NCI-H748 treated with DMSO at 0.1 percent for 48 hours (cell line): Measurements from ENCODE around the gene TMC3.

Experiments used
- DNase-seq: peaks from one replicate; lab custom pipeline; 2025; lab: John Stamatoyannopoulos, UW

The TMC3 gene

DNA sequence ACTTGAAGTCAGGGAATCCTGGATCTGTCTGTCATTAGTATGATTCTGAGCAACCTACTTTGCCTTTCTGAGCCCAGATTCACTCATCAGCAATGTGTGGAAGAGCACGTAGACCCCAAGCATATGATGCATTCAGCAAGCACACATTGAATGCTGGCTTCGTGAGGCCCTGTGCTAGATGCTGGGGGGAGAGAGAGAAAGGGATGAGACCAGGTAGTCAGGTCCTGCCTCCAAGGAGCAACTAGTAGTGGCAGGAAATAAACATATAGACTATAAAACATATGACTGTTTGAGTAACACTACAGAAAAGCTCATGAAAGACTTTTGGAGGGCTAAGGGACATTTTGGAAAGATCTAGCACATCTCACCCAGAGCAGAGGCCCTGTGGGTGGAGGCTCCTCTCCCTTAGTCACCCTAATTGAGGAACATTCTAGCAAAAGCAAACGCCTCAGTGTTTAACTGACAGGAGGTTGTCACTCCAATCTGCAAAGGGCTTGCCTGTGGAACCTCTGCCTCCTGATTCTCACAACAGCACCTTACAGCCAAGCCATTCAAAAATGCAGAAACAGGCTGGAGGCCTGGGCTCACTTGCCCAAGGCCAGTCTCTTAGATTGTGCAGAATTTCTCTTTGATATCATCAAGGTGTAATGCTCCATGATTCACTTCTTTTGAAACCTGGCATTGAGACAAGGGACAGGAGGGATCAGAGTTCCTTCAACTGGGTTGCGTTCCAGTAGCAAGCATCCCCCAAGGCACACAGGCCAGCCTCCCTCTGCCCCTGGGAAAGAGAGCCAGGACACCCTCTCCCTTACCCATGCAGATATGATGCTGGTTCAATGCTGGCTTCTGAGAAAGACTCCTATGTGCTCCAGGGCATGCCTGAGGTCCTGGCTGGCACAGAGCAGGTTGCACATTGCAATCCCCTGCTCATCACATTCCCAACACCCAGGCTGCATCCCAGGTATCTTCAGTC is 76.1 kb downstream of the TMC3 start:
- DNase-seq: no peak

DNA sequence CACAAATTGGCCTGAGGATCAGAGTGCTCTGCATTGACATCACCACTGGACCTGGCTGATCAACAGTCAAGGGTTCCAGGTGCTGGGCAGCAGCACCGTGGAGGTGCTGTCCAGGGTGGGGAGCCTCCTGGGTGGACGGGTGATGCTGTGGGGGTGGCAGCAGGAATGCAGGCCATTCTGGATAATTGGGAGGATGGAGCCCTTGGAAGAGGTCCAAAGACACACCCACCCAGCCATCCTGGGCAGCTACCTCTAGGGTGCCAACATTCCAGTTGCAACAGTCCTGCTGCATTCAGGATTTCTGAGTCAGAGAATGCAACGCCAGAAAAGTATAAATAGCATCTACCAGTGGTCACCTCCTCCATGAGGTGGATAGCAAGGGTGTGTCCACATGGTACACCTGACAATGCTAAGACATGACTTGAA is 76.9 kb downstream of the TMC3 start:
- no peak for DNase-seq

DNA sequence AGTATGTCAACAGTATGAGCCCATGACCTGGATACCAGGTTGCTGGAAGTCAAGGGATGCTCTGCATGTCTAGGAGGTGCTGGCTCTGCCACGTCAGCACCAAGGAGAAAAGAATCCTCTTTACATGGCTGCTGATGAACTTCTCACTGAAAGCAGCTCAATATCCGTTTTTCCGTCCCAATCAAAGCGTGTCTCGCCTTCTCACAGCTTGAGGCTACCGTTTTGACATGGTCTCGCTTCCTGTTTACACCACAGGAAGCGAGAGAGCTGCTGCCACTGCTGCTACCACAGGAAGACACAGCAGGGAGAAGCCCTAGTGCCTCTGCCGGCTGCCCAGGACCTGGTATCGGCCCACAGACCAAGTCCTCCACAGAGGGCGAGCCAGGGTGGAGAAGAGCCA is 77.3 kb downstream of the TMC3 start:
- DNase-seq: no peak

DNA sequence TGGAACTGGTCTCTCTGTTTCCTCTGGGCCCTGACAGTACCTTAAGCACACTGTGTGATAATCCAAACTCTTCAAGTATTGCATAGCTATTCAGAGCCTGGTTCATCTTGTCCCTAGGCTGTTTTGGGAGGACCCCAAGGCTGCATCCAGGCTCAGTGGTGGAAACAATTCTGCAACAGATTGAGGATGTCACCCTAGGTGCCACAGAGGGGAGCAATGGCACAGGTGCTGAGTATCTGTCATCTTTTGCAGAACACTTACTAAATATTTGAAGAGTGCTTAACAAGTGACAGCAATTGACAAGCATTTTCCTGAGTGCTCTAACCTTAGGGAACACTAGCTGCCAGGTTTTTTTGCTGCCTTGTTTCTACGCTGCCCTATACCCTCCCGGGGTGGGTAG is 77.8 kb downstream of the TMC3 start:
- no peak for DNase-seq

DNA sequence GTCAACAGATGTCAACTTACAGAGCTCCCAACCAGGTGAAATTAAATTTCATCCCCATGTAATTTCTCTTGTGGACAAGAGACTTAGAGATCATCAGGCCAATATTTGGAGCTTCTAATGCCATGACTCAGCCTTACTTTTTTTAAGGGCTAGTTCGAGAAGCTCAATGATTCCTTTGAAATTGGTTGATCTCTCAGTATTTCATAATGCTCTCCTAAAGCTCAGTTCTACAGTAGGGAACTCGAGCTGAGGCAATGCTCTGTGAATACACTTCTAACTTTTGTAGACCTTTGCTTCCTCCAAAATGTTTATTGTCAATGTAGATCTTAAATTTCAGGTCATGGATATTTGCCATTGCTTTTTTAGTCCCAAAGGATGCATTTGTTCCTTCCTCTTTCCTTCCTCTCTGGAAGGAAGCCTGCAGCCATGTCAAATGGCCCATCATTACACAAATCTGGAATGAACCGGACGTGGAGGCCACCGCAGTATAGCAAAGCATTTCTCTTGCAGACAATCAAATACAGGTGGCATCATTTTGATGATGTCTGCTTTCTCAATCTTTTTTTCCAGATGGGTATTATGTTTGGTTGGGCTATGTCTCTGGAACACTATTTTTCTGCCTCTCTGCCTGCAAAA is 78.4 kb downstream of the TMC3 start:
- DNase-seq: no peak

DNA sequence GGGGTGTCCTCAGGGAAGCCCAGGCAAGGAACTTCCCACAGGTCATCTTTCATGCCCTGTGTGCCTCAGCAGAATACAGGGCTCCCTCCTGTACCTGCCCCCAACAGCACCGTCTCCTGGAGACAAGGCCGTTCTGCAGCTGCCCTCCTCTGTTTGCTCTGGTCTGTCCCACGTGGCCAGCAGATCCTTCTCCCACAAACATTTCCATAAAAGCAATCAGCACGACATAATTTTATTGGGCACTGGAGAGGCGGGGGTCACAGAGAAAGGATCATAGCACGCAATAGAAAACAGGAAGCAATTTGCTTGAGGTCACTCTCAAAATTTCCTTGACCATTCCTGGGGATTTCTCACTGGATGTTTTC is 79.5 kb downstream of the TMC3 start:
- DNase-seq: peak; percentile 9

DNA sequence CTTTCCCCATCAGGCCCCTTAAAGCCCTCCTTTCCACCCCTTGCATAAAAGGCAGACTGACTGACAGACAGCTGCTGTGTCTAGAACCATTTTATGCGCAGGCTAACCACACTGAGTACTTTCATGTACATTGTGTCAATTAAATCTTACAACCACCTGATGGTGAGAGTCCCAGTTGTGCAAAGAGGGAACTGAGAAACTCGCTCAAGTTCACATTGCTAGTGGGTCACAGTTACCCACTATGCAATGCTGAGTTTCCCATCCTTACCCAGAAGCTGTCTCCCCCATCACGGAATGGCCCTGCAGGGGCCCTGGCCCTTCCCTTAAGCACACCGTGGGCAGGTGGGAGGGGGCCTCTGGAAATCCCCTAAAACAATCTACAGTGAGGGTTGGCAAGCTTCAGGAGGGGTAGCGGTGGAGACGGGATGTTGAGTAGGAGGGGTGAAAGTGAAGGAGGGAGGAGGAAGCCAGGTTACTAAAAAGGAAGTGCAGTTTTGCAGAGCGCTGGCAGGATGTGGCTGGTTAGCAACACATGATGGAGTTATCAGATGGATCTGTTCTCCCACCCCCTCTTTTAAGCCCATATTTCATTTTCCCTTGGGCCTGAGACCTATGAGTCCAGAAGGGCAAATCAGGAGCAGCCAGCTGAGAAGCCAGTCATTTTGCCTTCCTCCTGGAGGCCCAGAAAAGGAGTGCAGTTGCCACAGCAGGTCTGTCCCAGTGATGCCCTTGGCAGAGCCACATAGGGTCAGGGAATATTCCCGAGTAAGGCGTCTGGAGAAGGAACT is 80.1 kb downstream of the TMC3 start:
- no peak for DNase-seq

DNA sequence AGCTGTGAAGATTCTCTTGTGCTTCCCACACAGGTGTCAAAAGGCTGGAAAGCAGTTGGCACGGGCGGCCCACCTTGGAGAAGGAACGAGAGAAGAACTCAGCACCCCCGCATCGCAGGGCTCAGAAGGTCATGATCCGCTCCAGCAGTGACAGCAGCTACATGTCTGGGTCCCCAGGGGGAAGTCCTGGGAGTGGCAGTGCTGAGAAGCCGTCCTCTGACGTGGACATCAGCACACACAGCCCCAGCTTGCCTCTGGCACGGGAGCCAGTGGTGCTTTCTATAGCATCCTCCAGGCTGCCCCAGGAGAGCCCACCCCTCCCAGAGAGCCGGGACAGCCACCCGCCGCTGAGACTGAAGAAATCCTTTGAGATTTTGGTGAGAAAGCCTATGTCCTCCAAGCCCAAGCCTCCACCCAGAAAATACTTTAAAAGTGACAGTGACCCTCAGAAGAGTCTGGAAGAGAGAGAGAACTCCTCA is 81.5 kb downstream of the TMC3 start:
- no peak for DNase-seq

DNA sequence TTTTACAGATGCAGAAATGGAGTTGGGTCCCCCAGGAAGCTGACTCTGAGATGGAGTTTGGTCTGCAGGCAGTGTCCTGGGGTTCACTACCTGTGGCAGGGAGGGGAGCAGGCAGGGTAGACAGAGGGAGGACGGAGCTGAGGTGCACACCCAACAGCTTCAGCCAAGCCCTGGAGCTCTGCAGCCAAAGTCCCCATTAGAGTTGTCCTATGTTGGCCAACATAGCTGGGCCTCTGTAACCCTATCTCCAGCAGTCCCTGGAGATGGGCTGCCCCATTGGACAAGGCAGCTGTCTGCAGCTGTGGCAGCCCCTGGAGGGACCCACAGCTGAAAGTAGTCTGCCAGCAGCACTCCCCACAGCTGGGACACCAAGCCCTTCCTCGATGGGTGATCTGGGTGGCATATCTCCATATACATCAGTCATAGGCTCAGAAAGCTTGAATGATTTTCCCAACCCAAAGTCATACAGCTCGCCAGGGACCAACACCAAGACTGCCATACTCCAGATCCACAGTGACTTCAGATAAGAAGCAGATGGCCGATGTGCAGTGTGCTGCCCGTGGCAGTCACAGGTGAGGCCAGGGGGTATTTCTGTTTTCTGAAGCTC is 82.0 kb downstream of the TMC3 start:
- DNase-seq: no peak

DNA sequence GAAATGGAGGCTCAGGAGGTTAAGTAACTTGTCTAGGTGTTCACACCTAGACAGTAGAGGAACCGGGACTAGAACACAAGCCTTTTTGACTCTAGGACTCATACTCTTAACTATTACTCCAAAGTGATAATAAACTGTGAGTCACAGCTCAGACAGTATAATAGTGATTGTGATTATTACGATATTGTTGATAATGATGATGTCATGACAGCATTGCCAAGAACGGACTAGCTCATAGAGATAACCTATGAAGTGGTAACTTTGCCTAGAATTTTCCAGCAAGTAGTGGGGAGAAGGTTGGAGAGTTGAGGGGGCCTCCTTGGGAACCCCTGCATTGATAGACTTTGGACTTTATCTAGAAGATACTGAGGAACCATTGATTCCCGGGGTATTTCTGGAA is 84.1 kb downstream of the TMC3 start:
- no peak for DNase-seq

DNA sequence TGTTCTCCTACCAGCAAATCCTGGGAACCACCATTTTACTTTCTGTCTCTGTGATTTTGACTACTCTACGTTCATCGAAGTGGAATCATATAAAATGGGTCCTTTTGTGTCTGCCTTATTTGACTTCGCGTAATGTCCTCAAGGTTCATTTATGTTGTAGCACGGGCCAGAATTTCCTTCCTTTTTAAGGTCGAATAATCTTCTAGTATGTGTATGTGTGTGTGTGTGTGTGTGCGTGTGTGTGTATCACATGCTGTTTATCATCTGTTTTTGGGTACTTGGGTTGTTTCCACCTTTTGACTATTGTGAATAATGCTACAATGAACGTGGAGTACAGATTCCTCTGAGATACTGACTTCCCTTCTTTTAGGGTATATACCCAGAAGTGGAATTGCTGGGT is 85.4 kb downstream of the TMC3 start:
- no peak for DNase-seq

DNA sequence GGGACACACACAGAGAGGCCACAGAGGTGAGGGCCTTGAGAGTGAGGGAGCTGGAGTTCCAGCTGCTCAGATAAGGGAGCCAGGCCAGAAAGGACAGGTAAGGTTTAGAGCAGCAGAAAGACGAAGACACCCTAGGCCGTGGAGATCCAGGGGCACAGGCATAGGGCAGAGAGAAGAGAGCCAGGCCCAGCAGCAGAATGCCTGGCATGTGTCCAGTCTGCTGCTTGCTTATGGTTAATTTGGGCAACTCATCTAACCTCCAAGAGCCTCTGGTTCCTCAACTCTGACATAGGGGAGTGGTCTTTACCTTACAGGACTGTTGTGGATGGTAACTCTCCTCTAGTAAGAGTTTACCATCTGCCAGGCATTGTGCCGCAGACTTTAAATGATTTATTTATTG is 86.0 kb downstream of the TMC3 start:
- no peak for DNase-seq

DNA sequence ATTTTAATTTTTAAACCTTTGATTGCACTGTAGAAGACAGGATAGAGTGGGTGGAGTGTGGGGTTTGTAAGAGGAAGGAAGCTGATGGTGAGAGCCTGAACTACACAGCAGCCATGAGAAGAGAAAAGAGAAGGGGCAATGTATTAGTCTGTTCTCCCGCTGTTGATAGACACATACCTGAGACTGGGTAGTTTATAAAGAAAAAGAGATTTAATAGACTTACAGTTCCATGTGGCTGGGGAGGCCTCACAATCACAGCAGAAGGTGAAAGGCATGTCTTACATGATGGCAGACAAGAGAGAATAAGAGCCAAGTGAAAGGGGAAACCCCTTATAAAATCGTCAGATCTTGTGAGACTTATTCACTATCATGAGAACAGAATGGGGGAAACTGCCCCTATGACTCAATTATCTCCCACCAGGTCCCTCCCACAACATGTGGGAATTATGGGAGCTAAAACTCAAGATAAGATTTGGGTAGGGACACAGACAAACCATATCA is 87.3 kb downstream of the TMC3 start:
- no peak for DNase-seq

DNA sequence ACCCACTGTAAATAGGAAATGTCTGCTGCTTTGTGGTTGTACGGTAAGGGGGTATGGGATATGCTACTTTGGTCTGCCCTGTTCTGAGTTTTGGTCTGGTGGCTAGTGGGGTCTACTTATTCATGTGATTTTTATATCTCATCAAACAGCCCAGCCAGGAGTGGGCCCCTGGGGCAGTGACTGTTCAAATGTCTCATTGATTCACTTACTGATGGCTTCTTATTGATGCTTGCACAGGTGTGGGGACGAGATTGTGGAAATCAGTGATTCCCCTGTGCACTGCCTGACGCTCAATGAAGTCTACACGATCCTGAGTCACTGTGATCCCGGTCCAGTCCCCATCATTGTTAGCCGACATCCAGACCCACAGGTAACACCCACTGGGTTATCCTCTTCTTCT is 88.6 kb downstream of the TMC3 start:
- no peak for DNase-seq

DNA sequence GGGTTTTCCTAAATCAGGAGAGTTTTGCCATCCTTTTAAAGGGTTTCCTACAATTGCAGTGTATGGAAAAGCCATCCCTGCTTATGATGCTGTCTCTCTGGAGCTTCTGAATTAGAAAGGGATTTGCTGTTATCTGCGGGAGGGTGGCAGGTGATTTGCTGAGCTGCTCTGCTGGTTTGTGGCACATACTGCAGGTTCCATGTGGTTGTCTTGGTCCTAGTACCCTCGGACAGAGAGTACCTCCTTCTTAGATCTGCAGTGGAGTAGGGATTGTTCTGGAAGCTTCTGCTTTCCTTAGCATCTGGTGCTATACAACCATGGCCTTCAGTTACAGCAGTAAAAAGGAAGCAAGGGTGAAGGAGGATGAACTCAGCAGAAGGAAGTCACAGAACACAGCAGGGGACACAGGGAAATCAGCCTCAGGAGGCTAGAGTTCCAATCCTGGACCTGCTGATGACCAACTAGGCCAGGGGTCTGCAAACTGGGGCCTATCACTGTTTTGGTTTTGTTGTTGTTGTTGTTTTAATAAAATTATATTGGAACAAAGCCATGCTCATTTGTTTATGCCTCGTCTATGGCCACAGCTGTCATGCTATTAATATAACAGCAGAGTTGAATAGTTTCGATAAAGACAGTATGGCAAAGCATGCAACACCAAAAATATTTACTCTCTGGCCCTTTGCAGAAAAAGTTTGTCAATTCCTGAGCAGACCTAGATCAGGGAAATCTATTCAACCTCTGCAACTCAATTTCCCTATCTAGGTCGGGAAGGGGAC is 89.6 kb downstream of the TMC3 start:
- no peak for DNase-seq

DNA sequence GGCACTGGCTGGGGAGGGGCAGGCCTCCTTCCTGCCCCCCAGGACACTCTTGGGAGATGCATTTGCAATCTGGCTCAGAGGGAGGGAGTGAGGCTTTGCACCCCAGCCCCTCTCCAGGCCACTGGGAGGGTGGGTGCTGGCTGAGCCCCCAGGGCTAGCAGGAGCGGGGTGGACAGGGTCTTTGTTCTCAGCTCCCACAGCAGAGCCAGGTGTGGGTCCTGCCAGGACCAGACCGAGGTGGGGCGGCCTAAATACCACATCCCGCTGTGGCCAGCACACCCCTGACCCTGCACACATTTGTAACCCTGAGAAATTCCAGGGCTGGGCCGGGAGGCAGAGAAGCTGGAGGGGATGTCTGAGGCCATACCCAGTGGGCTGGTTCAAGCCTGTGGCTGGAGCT is 91.1 kb downstream of the TMC3 start:
- no peak for DNase-seq

DNA sequence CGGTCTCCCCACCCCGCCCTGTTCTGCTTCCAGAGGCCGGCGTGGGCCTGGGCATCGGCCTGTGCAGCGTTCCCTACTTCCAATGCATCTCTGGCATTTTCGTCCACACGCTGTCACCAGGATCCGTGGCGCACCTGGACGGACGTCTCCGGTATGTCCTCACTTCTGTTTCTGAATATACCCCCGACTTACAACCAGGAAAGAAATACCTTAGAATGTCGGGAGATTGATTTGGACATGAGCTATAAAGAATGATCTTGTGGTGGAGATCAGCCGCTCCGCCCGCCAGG is 91.5 kb downstream of the TMC3 start:
- no peak for DNase-seq

DNA sequence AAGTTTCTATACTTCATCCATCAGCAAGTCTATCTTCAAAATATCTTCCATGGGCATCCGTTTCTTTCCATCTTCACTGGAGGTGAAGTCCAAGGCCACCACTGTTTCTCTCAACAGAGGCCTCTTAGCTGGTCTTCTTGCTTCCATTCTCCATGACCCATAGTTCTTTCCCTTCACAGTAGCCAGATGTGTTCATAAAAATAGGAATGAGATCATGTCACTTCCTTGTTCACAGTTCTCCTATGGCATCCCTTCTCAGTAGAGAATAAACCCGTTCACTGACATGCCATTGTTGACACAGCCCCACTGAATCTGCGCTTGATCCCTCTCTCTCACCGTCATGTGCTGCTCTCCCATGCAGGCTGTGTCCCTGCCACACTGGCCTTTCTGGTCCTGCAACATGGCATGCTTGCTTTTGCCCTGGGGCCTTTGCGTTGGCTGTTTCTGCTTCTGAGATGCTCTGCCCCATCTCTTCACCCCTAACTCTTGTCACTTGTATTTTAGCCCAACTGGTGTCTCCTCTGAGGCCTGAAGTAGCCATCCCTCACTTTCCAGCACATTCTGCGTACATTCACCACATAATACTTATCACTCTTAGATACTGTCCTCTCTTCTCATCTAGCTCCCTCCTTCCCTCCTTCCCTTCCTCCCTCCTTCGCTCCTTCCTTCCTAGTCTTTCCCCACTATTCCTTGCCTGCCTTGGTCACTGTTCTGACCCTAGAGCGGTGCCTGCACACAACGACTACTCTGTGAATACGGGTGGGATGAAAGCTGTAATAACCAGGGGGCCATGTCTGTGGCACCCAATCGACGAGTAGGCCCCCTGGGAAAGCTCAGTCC is 92.0 kb downstream of the TMC3 start:
- no peak for DNase-seq

DNA sequence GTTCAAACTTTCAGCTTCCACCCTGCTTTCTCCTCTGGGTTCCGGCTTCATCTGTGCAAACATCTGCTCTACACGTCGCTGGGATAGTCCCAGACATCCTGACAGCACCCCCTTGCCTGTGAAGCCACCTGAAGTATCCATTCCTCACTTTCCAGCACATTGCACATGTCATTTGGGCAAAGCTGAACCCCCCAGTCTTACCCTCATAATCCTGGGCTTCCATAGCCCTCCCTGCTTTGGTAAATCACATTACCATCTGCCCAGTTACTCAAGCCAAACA is 92.6 kb downstream of the TMC3 start:
- DNase-seq: no peak
